B cell (primary cell): Measurements from ENCODE around the gene RSAD1.

Experiments
- EZH2 ChIP-seq: IDR thresholded peaks from 2 replicates; pipeline ENCODE4 v1.6.1; 2012; ENCODE audit warnings: borderline replicate concordance, low read depth, mild to moderate bottlenecking, moderate library complexity, low read length; ENCODE audit not compliant: insufficient read depth, poor library complexity, severe bottlenecking
- TF ChIP-seq, protein P1 (sequence below): fragments of 200-600 bp; IDR thresholded peaks from one replicate; pipeline ENCODE4 v1.8.0; 2022; ENCODE audit warnings: antibody characterized with exemption, mild to moderate bottlenecking

DNA sequence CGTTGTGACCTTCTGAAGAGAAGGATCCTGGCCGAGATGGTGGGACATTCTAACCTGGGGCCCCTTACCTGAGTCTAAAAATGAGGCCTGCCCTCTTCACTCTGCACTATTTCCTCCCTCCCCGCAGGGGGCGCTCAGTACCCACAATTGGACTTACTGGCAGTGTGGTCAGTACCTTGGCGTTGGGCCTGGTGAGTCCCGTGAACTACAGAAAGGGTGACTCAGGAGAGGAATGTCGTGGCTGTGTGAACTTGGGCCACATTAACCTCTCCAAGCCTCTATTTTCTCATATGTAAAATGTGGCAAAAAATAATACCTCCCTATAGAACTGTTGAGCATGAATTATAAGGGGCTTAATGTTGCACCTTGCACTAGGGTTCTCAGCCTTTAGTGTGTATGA is 3.9 kb downstream of the RSAD1 start:
- TF ChIP-seq, protein P1, sequence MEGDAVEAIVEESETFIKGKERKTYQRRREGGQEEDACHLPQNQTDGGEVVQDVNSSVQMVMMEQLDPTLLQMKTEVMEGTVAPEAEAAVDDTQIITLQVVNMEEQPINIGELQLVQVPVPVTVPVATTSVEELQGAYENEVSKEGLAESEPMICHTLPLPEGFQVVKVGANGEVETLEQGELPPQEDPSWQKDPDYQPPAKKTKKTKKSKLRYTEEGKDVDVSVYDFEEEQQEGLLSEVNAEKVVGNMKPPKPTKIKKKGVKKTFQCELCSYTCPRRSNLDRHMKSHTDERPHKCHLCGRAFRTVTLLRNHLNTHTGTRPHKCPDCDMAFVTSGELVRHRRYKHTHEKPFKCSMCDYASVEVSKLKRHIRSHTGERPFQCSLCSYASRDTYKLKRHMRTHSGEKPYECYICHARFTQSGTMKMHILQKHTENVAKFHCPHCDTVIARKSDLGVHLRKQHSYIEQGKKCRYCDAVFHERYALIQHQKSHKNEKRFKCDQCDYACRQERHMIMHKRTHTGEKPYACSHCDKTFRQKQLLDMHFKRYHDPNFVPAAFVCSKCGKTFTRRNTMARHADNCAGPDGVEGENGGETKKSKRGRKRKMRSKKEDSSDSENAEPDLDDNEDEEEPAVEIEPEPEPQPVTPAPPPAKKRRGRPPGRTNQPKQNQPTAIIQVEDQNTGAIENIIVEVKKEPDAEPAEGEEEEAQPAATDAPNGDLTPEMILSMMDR: peak; percentile 79
- no peak for TF ChIP-seq EZH2
